Activated CD4-positive, CD25-positive, alpha-beta regulatory T cell treated with anti-CD3 and anti-CD28 coated beads, Interleukin-2, amount 50 U/mL, for 72 hours (primary cell): ENCODE data around the gene TNFAIP2.
"Not testable (repeated sequence)": the region's sequence is repeated elsewhere in the genome, so short reads cannot be mapped to it uniquely, and the experiment has no call there.

Experiments
- DNase-seq: peaks from one replicate; pipeline ENCODE4 v3.0.0; 2021

Gene TNFAIP2

DNA sequence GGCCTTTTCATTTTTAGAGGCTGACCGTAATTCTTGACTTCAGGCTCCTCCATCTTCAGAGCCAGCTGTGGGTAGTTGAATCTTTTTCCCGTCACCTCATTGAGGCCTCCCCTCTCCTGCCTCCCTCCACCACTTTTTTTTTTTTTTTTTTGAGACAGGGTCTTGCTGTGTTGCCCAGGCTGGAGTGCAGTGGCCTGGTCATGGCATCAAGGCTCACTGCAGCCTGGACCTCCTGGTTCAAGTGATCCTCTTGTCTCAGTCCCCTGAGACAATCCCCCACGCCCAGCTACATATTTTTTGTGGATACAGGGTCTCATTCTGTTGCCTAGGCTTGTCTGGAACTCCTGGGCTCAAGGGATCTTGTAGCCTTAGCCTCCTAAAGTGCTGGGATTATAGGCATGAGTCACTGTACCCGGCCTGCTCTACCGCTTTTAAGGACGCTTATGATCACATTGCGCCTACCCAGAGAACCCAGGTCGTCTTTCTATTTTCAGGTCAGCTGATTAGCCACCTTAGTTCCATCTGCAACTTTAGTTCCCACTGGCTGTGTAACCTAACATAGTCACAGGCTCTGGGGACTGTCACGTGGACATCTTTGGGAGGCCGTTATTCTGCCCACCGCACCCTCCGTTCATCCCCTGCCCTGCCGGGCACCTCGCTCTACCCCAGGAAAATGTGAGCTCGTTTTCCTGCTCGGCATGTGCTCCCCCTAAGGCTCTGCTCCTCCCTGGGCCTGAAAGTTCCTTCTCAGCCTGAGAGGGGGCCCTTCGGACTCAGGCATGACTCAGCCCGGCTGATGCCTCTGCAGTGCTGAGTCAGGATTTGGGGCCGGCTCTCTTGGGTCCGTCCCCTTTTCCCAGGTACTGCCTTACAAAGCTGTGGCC lies 13.4 kb downstream of the TNFAIP2 start:
- DNase-seq: no peak

GRCh38 chr14:103137689-103138300 lies 14.5 kb downstream of the TNFAIP2 start:
- DNase-seq: no peak

GRCh38 chr14:103138301-103139131 lies 15.3 kb downstream of the TNFAIP2 start:
- DNase-seq: no peak

- DNase-seq: no peak
Measured at GRCh38 chr14:103139132-103140025, 16.1 kb downstream of the TNFAIP2 start.

DNA sequence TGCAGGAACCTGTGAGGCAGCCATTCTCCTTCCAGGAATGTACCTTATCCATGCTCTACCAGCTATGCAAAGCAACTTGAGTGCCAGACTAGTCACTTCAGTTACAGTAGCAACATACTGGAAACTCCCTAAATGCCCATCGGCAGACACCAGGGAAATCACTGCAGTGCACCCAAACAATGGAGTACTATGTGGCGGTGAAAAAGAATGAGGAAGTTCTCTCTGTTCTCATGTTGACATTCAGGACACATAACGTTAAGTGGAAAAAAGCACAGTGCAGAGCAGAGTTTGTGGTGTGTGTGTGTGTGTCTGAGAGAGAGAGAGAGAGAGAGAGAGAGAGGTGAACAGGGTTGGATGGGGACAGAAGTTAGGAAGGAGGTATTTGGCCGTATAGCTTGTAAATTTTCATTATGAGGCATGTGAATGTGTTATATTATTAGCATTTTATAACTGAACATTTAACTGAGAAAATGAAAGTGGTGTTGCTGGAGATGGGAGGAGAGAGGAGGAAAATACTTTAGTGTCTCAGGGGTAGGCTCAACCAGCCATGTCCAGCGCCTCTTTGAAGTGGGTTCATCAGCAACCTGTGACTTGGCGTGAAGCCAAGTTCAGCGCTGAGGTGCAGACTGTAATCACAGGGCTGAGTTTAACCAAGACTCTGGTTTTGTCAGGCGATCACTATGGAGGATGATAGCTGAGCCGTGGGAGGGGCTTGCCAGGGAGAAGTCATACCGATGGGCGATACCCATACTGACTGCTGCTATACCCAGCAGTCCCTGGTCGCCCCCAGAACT lies 17.3 kb downstream of the TNFAIP2 start:
- DNase-seq: no peak

- no peak for DNase-seq
Measured at GRCh38 chr14:103141117-103141796, 18.0 kb downstream of the TNFAIP2 start.

DNA sequence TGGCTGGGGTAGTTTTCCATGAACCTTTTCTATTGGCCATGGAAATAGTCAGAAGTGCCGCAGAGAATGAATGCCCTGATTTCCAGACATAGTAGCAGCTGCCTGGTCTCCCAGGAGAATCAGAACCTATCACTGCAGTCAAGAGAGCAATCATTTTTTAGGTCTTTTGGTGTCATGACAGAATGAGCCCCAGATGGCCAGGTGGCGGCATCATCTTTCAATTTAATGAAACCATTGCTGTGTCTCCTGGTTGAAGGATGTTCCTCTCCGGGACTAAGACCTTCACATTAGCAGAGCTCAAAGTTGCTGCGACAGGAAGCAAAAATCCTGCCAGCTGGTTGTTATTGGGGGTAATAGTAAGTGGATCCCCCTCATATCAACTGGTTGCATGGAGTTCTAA lies 18.8 kb downstream of the TNFAIP2 start:
- no peak for DNase-seq

DNA sequence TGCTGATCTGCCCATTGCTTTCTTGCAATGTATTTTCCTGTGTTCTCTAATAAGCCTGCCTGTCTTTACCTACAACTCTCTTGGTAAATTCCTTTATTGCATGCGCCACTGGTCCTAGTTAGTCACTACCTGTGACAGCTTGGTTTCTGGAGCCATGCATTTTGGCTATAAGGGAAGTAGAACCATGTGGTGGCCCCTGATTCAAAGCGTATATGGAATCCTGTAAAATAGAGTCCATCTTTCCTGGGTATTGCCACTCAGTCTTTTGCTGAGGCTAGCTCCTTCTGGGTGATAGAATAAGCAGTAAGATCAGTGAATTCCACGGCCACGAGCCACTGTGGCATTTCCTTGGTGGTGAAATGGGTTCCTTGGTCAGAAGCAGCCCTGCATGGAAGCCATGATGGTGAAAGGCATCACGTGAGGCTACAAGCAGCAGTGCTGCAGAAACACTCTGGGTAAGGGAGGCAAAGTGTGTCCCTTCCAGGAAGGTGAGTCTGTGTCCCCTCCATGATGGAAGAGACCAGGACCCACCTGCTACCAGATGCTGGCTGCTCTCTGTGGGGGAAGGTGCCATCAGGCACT lies 19.6 kb downstream of the TNFAIP2 start:
- no peak for DNase-seq

DNA sequence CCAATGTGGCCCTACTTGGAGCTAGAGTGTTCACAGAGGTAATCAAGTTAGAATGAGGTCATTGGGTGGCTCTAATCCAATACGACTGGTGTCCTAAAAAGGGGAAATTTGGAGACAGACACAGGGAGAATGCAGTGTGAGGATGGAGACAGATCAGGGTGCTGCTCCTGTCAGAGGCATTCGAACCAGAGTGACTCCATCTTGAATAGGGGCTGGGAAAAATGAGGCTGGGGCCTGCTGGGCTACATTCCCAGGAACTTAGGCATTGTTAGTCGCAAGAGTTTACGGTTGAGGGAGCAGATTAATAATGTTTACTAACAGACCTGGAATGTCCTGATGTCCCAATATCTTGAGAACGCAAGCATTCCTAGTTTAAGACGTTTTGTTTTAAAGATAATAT lies 20.2 kb downstream of the TNFAIP2 start:
- DNase-seq: no peak

- DNase-seq: no peak
Measured at GRCh38 chr14:103144085-103144484, 20.8 kb downstream of the TNFAIP2 start.

GRCh38 chr14:103146141-103146709 lies 23.0 kb downstream of the TNFAIP2 start:
- DNase-seq: no peak

GRCh38 chr14:103149351-103150237 lies 26.3 kb downstream of the TNFAIP2 start:
- no peak for DNase-seq

DNA sequence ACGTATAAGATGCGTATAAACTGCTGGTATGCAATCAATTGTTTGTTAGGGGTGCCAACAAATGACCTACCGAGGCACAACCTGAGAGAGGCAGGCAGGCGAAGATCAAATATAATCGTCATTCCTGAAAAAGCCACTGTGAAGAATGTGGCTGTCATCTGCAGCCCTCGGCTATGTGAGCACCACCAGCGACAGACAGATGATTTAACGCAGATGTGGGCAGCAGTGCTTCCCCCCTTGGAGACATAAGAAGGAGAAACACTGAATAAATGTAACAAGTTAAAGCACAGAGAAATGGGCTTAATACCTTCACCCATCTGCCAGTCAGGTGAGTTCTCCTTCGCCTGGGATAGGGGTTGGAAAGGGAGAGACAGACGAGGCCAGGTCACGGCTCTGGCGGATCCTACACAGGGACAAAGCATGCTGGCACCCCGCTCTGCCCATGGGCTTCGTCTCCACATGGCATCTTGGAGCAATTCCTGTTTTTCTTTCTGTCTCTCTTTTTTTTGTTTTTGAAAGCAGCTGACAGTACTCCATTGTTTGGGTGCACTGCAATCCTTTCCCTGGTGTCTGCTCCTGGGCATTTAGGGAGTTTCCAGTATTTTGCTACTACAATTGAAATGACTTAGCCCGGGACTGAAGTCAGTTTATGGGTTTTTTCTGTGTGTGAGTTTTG lies 28.1 kb downstream of the TNFAIP2 start:
- no peak for DNase-seq

GRCh38 chr14:103155010-103155409 lies 31.7 kb downstream of the TNFAIP2 start:
- no peak for DNase-seq

- DNase-seq: not testable (repeated sequence)
Measured at GRCh38 chr14:103155416-103155815, 32.2 kb downstream of the TNFAIP2 start.

DNA sequence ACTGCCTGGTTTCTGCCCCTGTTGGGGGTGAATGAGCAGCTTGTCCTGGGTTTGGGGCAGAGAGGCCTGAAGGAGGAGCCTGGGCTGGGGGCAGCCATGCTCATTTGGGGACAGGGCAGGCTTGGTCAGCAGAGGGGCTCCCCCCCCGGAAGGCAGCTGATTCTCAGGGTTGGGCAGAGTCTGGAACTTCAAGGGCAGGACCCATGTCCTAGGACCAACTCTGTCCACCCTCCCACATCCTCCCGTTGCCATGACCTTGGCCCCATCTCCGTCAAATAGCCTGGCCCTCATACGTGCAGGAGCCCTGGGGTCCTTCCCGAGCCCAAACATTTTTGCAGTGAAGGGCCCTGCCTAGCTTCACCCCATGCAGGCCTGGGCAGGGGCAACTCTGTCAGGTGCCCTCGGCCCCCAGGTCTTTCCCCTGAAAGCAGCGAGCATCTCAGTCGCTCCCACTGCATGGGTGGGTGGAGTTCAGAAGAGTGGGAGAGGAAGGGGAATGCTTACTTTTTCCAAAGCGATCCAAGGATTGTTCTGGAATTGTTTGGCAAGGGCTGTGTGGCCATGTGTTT lies 32.6 kb downstream of the TNFAIP2 start:
- DNase-seq: no peak

DNA sequence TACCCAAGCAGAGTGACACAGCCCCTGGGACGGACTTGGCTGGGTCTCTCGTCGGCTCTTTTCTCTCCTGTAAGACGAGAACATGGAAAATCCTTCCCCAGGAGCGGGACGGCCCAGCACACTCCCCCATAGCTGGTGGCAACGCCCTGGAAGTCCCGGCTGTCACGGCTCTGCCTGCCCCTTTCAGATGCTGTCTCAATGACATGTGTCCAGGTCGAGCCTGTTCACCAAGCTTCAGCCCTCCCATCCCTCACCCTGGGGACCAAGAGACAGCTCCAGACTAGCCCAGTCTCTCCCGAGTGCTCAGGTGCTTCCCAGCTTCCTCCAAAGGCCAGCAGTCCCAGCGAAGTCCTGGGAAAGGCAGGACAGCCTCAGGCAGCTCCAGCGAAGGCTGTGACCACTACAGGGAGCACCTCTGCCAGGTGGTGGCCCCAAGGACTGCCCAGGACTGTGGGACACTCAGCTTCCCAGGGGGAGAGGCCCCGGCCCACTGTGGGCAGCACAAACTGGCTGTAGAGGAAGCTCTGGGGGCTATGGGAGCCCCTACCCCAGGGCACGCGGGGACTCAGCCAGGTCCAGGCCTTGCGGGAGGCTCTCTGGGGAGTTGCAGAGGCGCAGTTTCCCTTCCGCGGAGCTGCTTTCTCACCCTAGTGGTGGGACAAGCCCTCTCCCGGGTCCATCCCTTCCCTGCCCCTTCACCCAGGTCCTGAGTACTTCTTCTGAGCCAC lies 33.6 kb downstream of the TNFAIP2 start:
- DNase-seq: no peak
